ENCODE measurements around the gene ARMCX4.

Gene ARMCX4

DNA sequence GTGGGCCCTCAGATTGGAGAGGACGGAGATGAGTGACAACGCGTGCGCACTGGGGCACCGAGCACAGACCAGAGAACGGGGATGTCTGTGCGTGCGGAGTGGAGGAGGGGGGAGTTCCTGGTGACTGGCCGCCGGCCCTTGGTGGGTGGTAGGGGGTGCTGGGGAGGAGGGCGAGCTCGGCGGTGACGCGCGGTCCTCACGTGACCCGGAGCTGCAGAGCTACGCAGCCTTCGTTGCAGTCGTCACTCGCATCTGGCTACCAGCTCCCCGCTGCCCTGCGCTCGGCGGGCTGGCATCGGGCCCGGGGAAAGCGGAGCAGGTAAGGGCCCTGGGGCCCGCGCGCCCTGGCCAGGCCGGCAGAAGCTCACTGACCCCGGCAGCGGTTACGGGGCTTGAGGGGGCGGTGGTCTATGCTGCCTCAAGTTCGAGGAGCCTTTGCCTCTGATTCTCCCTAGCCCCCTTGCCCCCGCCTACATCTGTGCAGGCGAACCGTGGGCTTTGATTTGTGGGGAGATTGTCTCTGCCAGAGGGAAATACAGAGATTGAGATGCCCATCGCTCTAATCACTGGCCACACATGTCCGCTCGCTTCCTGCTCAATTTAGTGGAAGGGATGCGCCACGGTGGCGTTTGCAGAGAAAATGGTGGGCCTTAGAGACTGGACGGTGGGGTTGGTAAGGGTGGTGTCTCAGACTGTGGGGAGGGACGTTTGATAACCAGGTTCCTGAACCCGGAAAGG lies at the start of gene ARMCX4:
TSS of gene ARMCX4 (plus strand) at position 245 of the 738 bp plus-strand sequence. CDS start 3,134 bp downstream, outside the sequence.
- no peak for DNase-seq (ENCODE audit: low spot score)
- TF ChIP-seq, protein P1, sequence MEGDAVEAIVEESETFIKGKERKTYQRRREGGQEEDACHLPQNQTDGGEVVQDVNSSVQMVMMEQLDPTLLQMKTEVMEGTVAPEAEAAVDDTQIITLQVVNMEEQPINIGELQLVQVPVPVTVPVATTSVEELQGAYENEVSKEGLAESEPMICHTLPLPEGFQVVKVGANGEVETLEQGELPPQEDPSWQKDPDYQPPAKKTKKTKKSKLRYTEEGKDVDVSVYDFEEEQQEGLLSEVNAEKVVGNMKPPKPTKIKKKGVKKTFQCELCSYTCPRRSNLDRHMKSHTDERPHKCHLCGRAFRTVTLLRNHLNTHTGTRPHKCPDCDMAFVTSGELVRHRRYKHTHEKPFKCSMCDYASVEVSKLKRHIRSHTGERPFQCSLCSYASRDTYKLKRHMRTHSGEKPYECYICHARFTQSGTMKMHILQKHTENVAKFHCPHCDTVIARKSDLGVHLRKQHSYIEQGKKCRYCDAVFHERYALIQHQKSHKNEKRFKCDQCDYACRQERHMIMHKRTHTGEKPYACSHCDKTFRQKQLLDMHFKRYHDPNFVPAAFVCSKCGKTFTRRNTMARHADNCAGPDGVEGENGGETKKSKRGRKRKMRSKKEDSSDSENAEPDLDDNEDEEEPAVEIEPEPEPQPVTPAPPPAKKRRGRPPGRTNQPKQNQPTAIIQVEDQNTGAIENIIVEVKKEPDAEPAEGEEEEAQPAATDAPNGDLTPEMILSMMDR (IDR thresholded peaks at IDR 0.05; ENCODE audit: extremely low read depth, missing control alignments): no peak

DNA sequence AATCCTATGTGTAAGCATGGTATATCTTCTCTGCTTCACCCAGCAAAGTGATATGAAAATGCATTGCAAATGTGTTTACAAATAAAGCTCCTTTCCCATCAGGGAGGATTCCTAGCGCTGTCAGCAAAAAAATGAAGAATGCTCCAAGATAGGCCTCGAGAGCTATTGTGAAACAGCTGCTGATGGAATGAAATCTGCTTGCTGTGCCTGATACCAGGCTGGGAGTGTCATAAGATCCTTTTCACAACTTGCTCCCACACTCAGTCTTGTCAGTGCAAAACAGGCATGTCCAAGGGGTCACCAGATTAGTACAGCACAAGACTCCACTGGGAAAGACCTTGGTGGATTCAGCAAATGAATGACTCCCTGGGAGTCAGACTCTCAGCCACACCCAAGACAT lies 43.2 kb upstream of the ARMCX4 start:
- DNase-seq (ENCODE audit: low spot score): no peak
- TF ChIP-seq, protein P1 (IDR thresholded peaks at IDR 0.05; ENCODE audit: extremely low read depth, missing control alignments): no peak

DNA sequence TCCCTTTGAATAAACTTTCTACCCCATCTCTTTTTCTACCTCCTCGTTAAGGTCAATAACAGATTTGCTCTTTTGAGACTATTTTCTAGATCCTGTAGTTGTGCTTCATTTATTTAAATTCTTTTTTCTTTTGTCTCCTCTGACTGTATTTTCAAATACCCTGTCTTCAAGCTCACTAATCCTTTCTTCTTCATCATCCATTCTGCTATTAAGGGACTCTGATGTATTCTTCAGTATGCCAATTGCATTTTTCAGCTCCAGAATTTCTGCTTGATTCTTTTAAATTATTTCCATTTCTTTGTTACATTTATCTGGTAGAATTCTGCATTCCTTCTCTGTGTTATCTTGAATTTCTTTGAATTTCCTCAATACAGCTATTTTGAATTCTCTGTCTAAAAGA lies 36.0 kb upstream of the ARMCX4 start:
- DNase-seq (ENCODE audit: low spot score): no peak
- TF ChIP-seq, protein P1 (IDR thresholded peaks at IDR 0.05; ENCODE audit: extremely low read depth, missing control alignments): no peak

DNA sequence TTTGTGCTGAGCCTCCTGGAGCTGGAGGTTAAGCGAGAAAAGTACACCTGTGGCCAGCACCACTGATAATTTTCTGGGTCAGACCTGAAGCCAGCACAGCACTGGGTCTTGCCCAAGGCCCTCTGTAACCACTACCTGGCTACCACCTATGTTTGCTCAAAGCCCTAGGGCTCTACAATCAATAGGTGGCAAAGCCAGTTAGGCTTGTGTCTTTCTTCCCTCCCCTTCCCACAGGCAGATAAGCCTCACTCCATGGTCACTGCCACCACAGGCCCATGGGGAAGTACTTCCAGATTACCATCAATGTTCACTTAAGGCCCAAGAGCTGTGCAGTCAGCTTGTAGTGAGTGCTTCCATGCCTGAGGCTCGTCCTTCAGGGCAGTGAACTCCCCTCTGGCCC lies 35.2 kb upstream of the ARMCX4 start:
- TF ChIP-seq, protein P1 (IDR thresholded peaks at IDR 0.05; ENCODE audit: extremely low read depth, missing control alignments): no peak
- no peak for DNase-seq (ENCODE audit: low spot score)

DNA sequence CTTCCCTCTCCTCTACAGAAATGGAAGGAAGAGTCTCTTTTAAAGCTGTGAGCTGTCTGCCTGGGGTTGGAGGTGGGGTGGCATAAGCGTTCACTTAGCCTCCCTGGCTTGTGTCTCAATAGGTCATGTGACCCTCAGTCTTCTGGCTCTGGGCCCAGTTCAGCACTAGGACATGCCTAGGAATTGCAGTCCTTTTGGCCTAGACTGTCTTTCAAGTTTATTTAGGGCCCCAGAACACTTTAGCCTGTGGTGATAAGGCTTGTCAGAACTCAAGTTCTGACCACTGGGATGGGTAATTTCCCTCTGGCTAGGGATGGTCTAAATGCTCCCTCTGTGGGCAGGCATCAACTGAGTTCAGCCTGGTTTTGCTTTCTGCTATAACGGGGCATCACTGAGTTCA lies 34.3 kb upstream of the ARMCX4 start:
- TF ChIP-seq, protein P1 (IDR thresholded peaks at IDR 0.05; ENCODE audit: extremely low read depth, missing control alignments): no peak
- DNase-seq (ENCODE audit: low spot score): no peak

DNA sequence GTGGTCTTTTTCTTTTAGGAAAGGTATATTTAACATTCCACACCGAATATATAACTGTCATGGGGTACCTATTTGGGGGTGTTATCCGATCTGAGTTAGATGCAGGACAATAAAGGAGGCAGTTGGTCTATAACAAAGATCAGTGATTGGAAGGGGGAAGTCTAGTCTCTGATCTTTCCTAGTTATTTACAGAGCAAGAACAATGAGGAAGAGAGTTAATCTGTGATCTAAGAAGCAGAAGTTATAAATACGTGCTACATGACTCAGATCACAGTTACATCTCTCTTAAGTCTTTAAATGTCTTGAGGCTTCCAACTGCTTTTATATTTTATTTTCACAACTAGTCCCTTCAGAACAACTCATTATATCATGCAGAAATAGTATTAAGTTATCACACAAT lies 33.2 kb upstream of the ARMCX4 start:
- DNase-seq (ENCODE audit: low spot score): no peak
- TF ChIP-seq, protein P1 (IDR thresholded peaks at IDR 0.05; ENCODE audit: extremely low read depth, missing control alignments): no peak

DNA sequence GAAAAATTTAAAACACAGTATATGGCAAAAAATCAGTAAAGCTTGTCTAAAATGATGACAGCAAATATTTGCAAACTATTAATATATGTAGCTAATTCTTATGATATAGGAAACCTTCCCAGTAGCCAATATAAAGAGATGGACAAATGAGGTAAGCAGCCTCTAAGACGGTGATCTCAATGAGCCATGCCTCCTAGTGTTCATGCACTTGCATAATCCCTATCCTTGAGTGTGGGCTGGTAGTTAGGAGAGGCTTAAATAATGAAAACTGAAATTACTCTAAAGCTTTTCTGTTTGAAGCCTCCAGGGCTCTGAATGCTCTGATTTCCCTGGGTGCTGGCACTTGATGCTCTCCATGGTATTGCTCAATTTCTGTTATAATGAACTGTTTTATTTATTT lies 24.6 kb upstream of the ARMCX4 start:
- no peak for DNase-seq (ENCODE audit: low spot score)
- TF ChIP-seq, protein P1 (IDR thresholded peaks at IDR 0.05; ENCODE audit: extremely low read depth, missing control alignments): no peak
